HepG2 (cell line): ENCODE results near the gene MRPL48. TPM values are rescaled to one million over a fixed set of nuclear protein-coding genes. Genes with fewer than 3 reads are reported as not detected.

Experiments used
- ARHGAP35 ChIP-seq: sonication (generic); formaldehyde crosslinking; IDR thresholded peaks from 2 replicates; pipeline ENCODE4 v1.9.0; 2022; ENCODE audit warnings: mild to moderate bottlenecking, inconsistent platforms, moderate library complexity, missing genetic modification reagents, borderline replicate concordance
- ATF7 ChIP-seq, 2 experiments: fragments of 450-650 bp in 1 of 2; sonication (generic) in 1 of 2; formaldehyde crosslinking in 1 of 2; IDR thresholded peaks; 2 replicates each; pipeline versions ENCODE4 v1.4.0 to v1.6.1; 2016 to 2020; ENCODE audit warnings: antibody characterized with exemption in 1 of 2, mild to moderate bottlenecking in 1 of 2, missing genetic modification reagents in 1 of 2
- CREM ChIP-seq, 2 experiments: sonication (generic) in 1 of 2; formaldehyde crosslinking in 1 of 2; IDR thresholded peaks; 2 replicates each; pipeline versions ENCODE4 v1.4.0 to v1.6.1; 2016 to 2020; ENCODE audit warnings: antibody characterized with exemption in 1 of 2, mild to moderate bottlenecking in 1 of 2, missing genetic modification reagents in 1 of 2
- CSRNP2 ChIP-seq: sonication (generic); formaldehyde crosslinking; conservative IDR thresholded peaks from 2 replicates; pipeline ENCODE4 v1.8.0; 2022; ENCODE audit warnings: low read depth, missing genetic modification reagents
- KDM4B ChIP-seq: sonication (generic); formaldehyde crosslinking; IDR thresholded peaks from 2 replicates; pipeline ENCODE4 v1.4.0; 2020; ENCODE audit warnings: missing genetic modification reagents
- SRSF9 ChIP-seq: fragments of 200-400 bp; formaldehyde crosslinking; IDR thresholded peaks from 2 replicates; pipeline ENCODE4 v1.6.1; 2018; ENCODE audit warnings: borderline replicate concordance, mild to moderate bottlenecking, low read depth, low read length; ENCODE audit not compliant: insufficient read depth, poor library complexity, severe bottlenecking
- TERF1 ChIP-seq: sonication (generic); formaldehyde crosslinking; IDR thresholded peaks from 2 replicates; pipeline ENCODE4 v1.8.0; 2022; ENCODE audit warnings: mild to moderate bottlenecking, missing genetic modification reagents, moderate library complexity
- TFDP2 ChIP-seq: sonication (generic); formaldehyde crosslinking; IDR thresholded peaks from 2 replicates; pipeline ENCODE4 v1.4.0; 2020; ENCODE audit warnings: missing genetic modification reagents
- ZMYM2 ChIP-seq: sonication (generic); formaldehyde crosslinking; IDR thresholded peaks from 2 replicates; pipeline ENCODE4 v1.8.0; 2022; ENCODE audit warnings: mild to moderate bottlenecking, missing genetic modification reagents
- ZNF552 ChIP-seq: sonication (generic); formaldehyde crosslinking; IDR thresholded peaks from 2 replicates; pipeline ENCODE4 v1.9.0; 2022; ENCODE audit warnings: missing genetic modification reagents, mild to moderate bottlenecking, borderline replicate concordance
- ZNF580 ChIP-seq: IDR thresholded peaks from 2 replicates; pipeline ENCODE4 v1.6.1; 2016; ENCODE audit warnings: low read depth, borderline replicate concordance
- ZNF724P ChIP-seq: sonication (generic); formaldehyde crosslinking; IDR thresholded peaks from 2 replicates; pipeline ENCODE4 v1.8.0; 2022; ENCODE audit warnings: missing genetic modification reagents, borderline replicate concordance
- polyA plus RNA-seq, 8 experiments: library from polyadenylated mRNA; depleted of rRNA in 3 of 8; stranded (reverse) in 7 of 8; unstranded in 1 of 8; fragments of >200 nt; fragmentation: Illumina TruSeq in 4 of 8; extraction: Trizol in 4 of 8; gene quantifications; 2 replicates each; pipeline versions ENCODE4 v1.2.1 to v1.2.3, GENCODE V29; 2011 to 2016; ENCODE audit warnings: low read depth in 4 of 8, missing spikeins in 1 of 8, mixed read lengths in 1 of 8; ENCODE audit not compliant: insufficient read depth in 1 of 8
- total RNA-seq, 5 experiments: library from RNA; depleted of rRNA; stranded (reverse); fragments of >200 nt; fragmentation: Illumina TruSeq; extraction: Trizol; gene quantifications; 2 replicates each; pipeline ENCODE4 v1.2.3, GENCODE V29; 2016; ENCODE audit warnings: low read depth in 1 of 5
- TF ChIP-seq, protein P1 (sequence below): sonication (generic); formaldehyde crosslinking; IDR thresholded peaks from 2 replicates; pipeline ENCODE4 v1.4.0; 2020; ENCODE audit warnings: missing genetic modification reagents
- TF ChIP-seq, protein P2 (sequence below): sonication (generic); formaldehyde crosslinking; IDR thresholded peaks from 2 replicates; pipeline ENCODE4 v1.4.0; 2020; ENCODE audit warnings: mild to moderate bottlenecking, missing genetic modification reagents

The MRPL48 gene
- total and polyA plus RNA-seq, 2 of the 13 experiments (the other 11 are each of a cell fraction or from before 2014, with no cell fraction given): 61.2 to 67.9 TPM

DNA sequence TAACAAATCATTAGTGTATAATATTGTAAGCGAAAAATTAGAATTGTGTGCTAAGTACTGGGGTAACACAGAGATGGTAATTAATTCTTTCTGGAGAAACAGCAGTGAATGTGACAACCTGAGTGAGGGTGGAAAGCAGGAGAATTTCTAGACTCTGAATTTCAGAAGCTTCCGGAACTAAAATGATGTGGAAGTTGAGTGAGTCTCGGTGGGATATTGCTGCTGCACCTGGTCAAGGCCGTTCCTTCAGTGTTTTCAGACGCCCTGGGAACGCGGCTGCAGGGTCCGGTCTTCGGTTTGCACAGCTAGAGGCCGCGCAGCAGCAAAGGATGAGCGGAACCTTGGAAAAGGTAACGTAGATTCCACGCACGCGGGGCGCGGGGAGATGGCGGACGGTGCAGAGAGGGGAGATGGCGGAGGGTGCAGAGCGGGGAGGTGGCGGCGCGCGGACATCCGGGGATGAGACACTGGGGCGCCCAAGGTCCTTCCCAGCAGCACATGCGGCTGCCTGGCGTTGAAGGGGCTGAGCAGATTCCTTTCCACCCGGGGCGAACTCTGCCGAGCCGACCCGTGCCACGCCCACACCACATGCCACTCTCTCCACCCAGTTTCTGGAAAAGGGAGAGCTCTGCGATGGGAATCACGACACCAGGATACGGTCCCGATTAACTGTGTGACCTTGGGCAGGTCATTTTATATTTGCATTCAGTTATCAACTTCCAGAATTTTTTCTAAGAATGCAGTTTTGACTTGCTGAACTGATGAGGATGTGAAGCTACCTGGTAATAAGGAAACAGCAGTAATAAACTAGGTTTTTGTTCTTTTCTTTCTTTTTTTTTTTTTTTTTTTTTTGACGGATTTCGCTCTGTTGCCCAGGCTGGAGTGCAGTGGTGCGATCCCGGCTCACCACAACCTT, at the start of gene MRPL48 (continued):
- TF ChIP-seq, protein P1, sequence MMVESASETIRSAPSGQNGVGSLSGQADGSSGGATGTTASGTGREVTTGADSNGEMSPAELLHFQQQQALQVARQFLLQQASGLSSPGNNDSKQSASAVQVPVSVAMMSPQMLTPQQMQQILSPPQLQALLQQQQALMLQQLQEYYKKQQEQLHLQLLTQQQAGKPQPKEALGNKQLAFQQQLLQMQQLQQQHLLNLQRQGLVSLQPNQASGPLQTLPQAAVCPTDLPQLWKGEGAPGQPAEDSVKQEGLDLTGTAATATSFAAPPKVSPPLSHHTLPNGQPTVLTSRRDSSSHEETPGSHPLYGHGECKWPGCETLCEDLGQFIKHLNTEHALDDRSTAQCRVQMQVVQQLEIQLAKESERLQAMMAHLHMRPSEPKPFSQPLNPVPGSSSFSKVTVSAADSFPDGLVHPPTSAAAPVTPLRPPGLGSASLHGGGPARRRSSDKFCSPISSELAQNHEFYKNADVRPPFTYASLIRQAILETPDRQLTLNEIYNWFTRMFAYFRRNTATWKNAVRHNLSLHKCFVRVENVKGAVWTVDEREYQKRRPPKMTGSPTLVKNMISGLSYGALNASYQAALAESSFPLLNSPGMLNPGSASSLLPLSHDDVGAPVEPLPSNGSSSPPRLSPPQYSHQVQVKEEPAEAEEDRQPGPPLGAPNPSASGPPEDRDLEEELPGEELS (CRISPR knock-in tag): peak; percentile 41; the same call in 1 of the 2 replicates
- TF ChIP-seq ARHGAP35 (CRISPR knock-in tag) (no peak; the same call in 1 of the 2 replicates), TFDP2 (CRISPR knock-in tag) (peak; percentile 83), ZNF724P (peak; percentile 77; the same call in 1 of the 2 replicates), CREM (IDR thresholded peaks at IDR 0.05) (peak; percentile 75), CREM (CRISPR knock-in tag; IDR thresholded peaks at IDR 0.05) (no peak), CSRNP2 (CRISPR knock-in tag) (no peak), KDM4B (CRISPR knock-in tag) (no peak; the same call in 1 of the 2 replicates), ATF7 (IDR thresholded peaks at IDR 0.05) (no peak), ATF7 (CRISPR knock-in tag; IDR thresholded peaks at IDR 0.05) (peak; percentile 68; the same call in 1 of the 2 replicates), ZNF552 (CRISPR knock-in tag) (no peak), TERF1 (no peak), SRSF9 (no peak), ZMYM2 (CRISPR knock-in tag) (peak; percentile 38; the same call in 1 of the 2 replicates), ZNF580 (peak; percentile 47)
- TF ChIP-seq, protein P2, sequence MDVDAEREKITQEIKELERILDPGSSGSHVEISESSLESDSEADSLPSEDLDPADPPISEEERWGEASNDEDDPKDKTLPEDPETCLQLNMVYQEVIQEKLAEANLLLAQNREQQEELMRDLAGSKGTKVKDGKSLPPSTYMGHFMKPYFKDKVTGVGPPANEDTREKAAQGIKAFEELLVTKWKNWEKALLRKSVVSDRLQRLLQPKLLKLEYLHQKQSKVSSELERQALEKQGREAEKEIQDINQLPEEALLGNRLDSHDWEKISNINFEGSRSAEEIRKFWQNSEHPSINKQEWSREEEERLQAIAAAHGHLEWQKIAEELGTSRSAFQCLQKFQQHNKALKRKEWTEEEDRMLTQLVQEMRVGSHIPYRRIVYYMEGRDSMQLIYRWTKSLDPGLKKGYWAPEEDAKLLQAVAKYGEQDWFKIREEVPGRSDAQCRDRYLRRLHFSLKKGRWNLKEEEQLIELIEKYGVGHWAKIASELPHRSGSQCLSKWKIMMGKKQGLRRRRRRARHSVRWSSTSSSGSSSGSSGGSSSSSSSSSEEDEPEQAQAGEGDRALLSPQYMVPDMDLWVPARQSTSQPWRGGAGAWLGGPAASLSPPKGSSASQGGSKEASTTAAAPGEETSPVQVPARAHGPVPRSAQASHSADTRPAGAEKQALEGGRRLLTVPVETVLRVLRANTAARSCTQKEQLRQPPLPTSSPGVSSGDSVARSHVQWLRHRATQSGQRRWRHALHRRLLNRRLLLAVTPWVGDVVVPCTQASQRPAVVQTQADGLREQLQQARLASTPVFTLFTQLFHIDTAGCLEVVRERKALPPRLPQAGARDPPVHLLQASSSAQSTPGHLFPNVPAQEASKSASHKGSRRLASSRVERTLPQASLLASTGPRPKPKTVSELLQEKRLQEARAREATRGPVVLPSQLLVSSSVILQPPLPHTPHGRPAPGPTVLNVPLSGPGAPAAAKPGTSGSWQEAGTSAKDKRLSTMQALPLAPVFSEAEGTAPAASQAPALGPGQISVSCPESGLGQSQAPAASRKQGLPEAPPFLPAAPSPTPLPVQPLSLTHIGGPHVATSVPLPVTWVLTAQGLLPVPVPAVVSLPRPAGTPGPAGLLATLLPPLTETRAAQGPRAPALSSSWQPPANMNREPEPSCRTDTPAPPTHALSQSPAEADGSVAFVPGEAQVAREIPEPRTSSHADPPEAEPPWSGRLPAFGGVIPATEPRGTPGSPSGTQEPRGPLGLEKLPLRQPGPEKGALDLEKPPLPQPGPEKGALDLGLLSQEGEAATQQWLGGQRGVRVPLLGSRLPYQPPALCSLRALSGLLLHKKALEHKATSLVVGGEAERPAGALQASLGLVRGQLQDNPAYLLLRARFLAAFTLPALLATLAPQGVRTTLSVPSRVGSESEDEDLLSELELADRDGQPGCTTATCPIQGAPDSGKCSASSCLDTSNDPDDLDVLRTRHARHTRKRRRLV: no peak
